ENCODE data around the gene ATMIN. TPM values are rescaled to one million over a fixed set of nuclear protein-coding genes. Genes with fewer than 3 reads are reported as not detected.

Gene ATMIN
- total RNA-seq, 1 experiment from 2014 or later: 66.6 TPM

DNA sequence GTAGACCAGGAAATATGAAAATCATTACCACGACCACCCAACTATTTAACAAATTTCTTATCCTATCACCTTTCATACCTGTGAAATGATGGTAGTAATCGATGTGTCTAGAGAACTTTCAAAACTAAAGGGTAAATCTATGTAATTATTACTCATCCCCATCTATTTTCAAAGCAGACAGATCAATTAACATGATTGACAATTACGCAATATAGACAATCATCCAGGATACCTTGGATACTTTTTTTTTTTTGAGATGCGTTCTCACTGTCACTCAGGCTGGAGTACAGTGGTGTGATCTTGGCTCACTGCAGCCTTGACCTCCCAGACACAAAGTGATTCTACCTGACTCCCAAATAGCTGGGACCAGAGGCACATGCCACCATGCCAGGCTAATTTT is 45.4 kb downstream of the ATMIN start:
- no peak for DNase-seq
- no peak overlapping the region for H3T11ph ChIP-seq (ENCODE audit: low read length)
- Mint-ChIP-seq H3K9me3 (no peaks in the 10 kb centered on the region), H3K27ac (no peak overlapping the region), H3K27me3 (ENCODE audit: low read depth) (no peaks in the 10 kb centered on the region; the same call in 1 of the 2 replicates), H3K36me3 (ENCODE audit: insufficient read depth in 1 of 3, low read depth in 3 of 3) (peaks cover 7 to 24% (median 7%) of the 10 kb centered on the region in 3 experiments; a peak in 5 of 7 replicates), H3K4me1 (peaks cover 2 to 3% of the 10 kb centered on the region in 2 experiments; a peak in 1 of 4 replicates), H3K4me3 (no peak overlapping the region)
- no peak overlapping the region for H4K5ac ChIP-seq (ENCODE audit: insufficient read length, low read depth, low read length)
- no CpG with 5 or more reads among the region's 4 CpGs for WGBS (ENCODE audit: extremely low coverage, insufficient read length, low lambda C conversion rate)
- no peak overlapping the region for H3K4ac ChIP-seq (ENCODE audit: low read depth, low read length)
- no peak overlapping the region for H3K27ac ChIP-seq (ENCODE audit: insufficient read length, low read depth, low read length)
- no peak overlapping the region for H3K14ac ChIP-seq (ENCODE audit: insufficient read depth, low read length)
- no peaks in the 10 kb centered on the region for H3K79me1 ChIP-seq (ENCODE audit: insufficient read depth, low read depth, low read length, poor library complexity, severe bottlenecking)
- no peaks in the 10 kb centered on the region for H3K79me2 ChIP-seq (ENCODE audit: insufficient read depth, low read length)
- no peak overlapping the region for H3K4me2 ChIP-seq (ENCODE audit: insufficient read depth, insufficient read length, low read length)
- H2BK12ac ChIP-seq (ENCODE audit: insufficient read length, low read depth, low read length): no peak overlapping the region
- no peak overlapping the region for H4K91ac ChIP-seq (ENCODE audit: insufficient read length, low read depth, low read length)
- H4K20me1 ChIP-seq (ENCODE audit: control insufficient read depth, insufficient read depth, insufficient read length): no peaks in the 10 kb centered on the region
- no peak overlapping the region for H2BK15ac ChIP-seq (ENCODE audit: low read depth, low read length)
- no peak overlapping the region for H3K23ac ChIP-seq (ENCODE audit: insufficient read length, low read depth, low read length)
- H4K8ac ChIP-seq (replicated peaks; ENCODE audit: insufficient read length, low read depth, low read length): no peak overlapping the region
- H3K4me1 ChIP-seq (ENCODE audit: insufficient read depth, low read length): no peaks in the 10 kb centered on the region
- no peak overlapping the region for H2BK20ac ChIP-seq (ENCODE audit: low read depth, low read length, poor library complexity, severe bottlenecking)
- H3K27me3 ChIP-seq (ENCODE audit: insufficient read depth, low read length): no peaks in the 10 kb centered on the region
- H3K56ac ChIP-seq (ENCODE audit: insufficient read length, low read depth, low read length): no peak overlapping the region
- no peak for TF ChIP-seq CTCF (conservative IDR thresholded peaks at IDR 0.05)
- H2AK5ac ChIP-seq (ENCODE audit: insufficient read length, low read length): no peak overlapping the region
- H3K9ac ChIP-seq (ENCODE audit: extremely low read depth, insufficient read length, low read length): no peak overlapping the region
- H3K23me2 ChIP-seq (ENCODE audit: insufficient read length, low read depth, low read length, poor library complexity, severe bottlenecking): peaks cover 8% of the 10 kb centered on the region
- H2BK120ac ChIP-seq (ENCODE audit: low read depth, low read length, poor library complexity, severe bottlenecking): no peak overlapping the region
- no peak overlapping the region for H2BK5ac ChIP-seq (ENCODE audit: insufficient read length, low read length)
- H3K9me3 ChIP-seq (ENCODE audit: control insufficient read depth, low read depth, low read length): no peaks in the 10 kb centered on the region
- no peak overlapping the region for H3K18ac ChIP-seq (ENCODE audit: insufficient read length, low read depth, low read length)
- no peak overlapping the region for H2AFZ ChIP-seq (ENCODE audit: low read length)

All from H9 (cell line).